K562 (cell line): ENCODE data around the gene CD48. TPM values are rescaled to one million over a fixed set of nuclear protein-coding genes. Genes with fewer than 3 reads are reported as not detected.

Experiments used
- ATF7 ChIP-seq: fragments of 450-650 bp; IDR thresholded peaks from 2 replicates; pipeline ENCODE4 v1.7.1; 2014; ENCODE audit warnings: mild to moderate bottlenecking, moderate library complexity
- ELF1 ChIP-seq: fragments of 200-800 bp; sonication (Bioruptor generic); IDR thresholded peaks from 2 replicates; pipeline ENCODE4 v1.6.1; 2016; ENCODE audit warnings: missing genetic modification characterization, missing compliant biosample characterization
- FOSL1 ChIP-seq: fragments of 200-800 bp; sonication (Bioruptor generic); conservative IDR thresholded peaks from 2 replicates; pipeline ENCODE4 v1.6.1; 2016; ENCODE audit warnings: missing genetic modification characterization, missing compliant biosample characterization
- HEY1 ChIP-seq: fragments of 250-450 bp; sonication (Bioruptor Pico); IDR thresholded peaks from 2 replicates; pipeline ENCODE4 v1.5.0; 2020; ENCODE audit warnings: mild to moderate bottlenecking, moderate library complexity, borderline replicate concordance
- polyA plus RNA-seq, 8 experiments: library from polyadenylated mRNA; depleted of rRNA in 4 of 8; stranded (reverse) in 5 of 8; unstranded in 3 of 8; fragments of >200 nt; fragmentation: Nextera tagmentation in 2 of 8; fragmentation: Illumina TruSeq in 1 of 8; extraction: Ambion mirVana in 2 of 8; extraction: Trizol in 1 of 8; gene quantifications; 2 replicates each; pipeline versions ENCODE4 v1.2.1 to v1.2.3, GENCODE V29; 2011 to 2014; ENCODE audit warnings: inconsistent platforms in 1 of 8, missing spikeins in 1 of 8
- total RNA-seq, 7 experiments: library from RNA; depleted of rRNA in 6 of 7; stranded (reverse); fragments of >200 nt in 6 of 7; fragmentation: Illumina TruSeq in 2 of 7; extraction: Trizol in 2 of 7; gene quantifications; 2 replicates each; pipeline versions ENCODE4 v1.2.1 to v1.2.3, GENCODE V29; 2011 to 2021; ENCODE audit warnings: low replicate concordance in 1 of 7
- TF ChIP-seq, protein P1 (sequence below): sonication (generic); formaldehyde crosslinking; IDR thresholded peaks from 2 replicates; pipeline ENCODE4 v1.8.0; 2022; ENCODE audit warnings: missing genetic modification reagents, mild to moderate bottlenecking, borderline replicate concordance
- TF ChIP-seq, protein P2 (sequence below): fragments of 200-800 bp; sonication (Bioruptor generic); IDR thresholded peaks from 2 replicates; pipeline ENCODE4 v1.6.1; 2017; ENCODE audit warnings: missing genetic modification characterization, missing compliant biosample characterization
- TF ChIP-seq, protein P3 (sequence below), 2 experiments: fragments of 450-650 bp in 1 of 2; sonication (generic) in 1 of 2; formaldehyde crosslinking in 1 of 2; IDR thresholded peaks in 1 of 2; conservative IDR thresholded peaks in 1 of 2; 2 replicates each; pipeline versions ENCODE4 v1.6.1 to v1.8.1; 2016 to 2023; ENCODE audit warnings: mild to moderate bottlenecking in 2 of 2, moderate library complexity in 2 of 2, inconsistent platforms in 1 of 2, missing genetic modification reagents in 1 of 2
- TF ChIP-seq, protein P4 (sequence below): sonication (generic); formaldehyde crosslinking; IDR thresholded peaks from 2 replicates; pipeline ENCODE4 v1.8.0; 2022; ENCODE audit warnings: missing genetic modification reagents, mild to moderate bottlenecking, moderate library complexity, borderline replicate concordance
- TF ChIP-seq, protein P5 (sequence below): fragments of 450-650 bp; IDR thresholded peaks from 2 replicates; pipeline ENCODE4 v1.6.1; 2018; ENCODE audit not compliant: partially characterized antibody

CD48 gene
- total and polyA plus RNA-seq, 9 of the 15 experiments (the other 6 are each of a cell fraction or from before 2014, with no cell fraction given): 0.10 to 0.42 (median 0.29) TPM; not detected in 3

DNA sequence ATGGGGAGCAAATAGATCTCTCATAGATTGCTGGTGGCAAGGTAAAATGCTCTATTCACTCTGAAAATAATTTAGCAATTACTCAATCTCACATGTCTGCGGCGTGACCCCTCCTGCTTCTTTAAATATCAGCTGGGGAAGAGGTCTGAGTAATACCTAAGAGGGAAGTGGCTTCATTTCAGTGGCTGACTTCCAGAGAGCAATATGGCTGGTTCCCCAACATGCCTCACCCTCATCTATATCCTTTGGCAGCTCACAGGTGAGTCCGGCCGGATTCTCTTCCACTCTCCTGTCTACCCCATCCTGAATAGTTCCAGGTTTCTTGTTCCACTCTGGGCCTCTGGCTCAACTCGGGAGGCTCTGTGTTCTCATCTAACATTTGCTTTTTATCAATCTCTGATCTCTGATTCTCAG is 27.5 kb upstream of the CD48 start, which contains the start of gene SLAMF7 (continued):
- TF ChIP-seq, protein P1, sequence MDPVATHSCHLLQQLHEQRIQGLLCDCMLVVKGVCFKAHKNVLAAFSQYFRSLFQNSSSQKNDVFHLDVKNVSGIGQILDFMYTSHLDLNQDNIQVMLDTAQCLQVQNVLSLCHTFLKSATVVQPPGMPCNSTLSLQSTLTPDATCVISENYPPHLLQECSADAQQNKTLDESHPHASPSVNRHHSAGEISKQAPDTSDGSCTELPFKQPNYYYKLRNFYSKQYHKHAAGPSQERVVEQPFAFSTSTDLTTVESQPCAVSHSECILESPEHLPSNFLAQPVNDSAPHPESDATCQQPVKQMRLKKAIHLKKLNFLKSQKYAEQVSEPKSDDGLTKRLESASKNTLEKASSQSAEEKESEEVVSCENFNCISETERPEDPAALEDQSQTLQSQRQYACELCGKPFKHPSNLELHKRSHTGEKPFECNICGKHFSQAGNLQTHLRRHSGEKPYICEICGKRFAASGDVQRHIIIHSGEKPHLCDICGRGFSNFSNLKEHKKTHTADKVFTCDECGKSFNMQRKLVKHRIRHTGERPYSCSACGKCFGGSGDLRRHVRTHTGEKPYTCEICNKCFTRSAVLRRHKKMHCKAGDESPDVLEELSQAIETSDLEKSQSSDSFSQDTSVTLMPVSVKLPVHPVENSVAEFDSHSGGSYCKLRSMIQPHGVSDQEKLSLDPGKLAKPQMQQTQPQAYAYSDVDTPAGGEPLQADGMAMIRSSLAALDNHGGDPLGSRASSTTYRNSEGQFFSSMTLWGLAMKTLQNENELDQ: no peak
- TF ChIP-seq, protein P2, sequence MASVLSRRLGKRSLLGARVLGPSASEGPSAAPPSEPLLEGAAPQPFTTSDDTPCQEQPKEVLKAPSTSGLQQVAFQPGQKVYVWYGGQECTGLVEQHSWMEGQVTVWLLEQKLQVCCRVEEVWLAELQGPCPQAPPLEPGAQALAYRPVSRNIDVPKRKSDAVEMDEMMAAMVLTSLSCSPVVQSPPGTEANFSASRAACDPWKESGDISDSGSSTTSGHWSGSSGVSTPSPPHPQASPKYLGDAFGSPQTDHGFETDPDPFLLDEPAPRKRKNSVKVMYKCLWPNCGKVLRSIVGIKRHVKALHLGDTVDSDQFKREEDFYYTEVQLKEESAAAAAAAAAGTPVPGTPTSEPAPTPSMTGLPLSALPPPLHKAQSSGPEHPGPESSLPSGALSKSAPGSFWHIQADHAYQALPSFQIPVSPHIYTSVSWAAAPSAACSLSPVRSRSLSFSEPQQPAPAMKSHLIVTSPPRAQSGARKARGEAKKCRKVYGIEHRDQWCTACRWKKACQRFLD (CRISPR knock-in tag): peak; percentile 20; the same call in 1 of the 2 replicates
- TF ChIP-seq, protein P3, sequence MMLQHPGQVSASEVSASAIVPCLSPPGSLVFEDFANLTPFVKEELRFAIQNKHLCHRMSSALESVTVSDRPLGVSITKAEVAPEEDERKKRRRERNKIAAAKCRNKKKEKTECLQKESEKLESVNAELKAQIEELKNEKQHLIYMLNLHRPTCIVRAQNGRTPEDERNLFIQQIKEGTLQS (IDR thresholded peaks at IDR 0.05): peak; percentile 17; the same call in 1 of the 2 replicates
- TF ChIP-seq, protein P3 (CRISPR knock-in tag; conservative IDR thresholded peaks at IDR 0.05): no peak
- TF ChIP-seq ATF7: 0 out of 2 replicates have a peak, but pooled peaks have one; percentile 23
- TF ChIP-seq FOSL1: peak; percentile 78
- 0 out of 2 replicates have a peak, but pooled peaks have one; percentile 47 for TF ChIP-seq ELF1 (tag)
- TF ChIP-seq, protein P4, sequence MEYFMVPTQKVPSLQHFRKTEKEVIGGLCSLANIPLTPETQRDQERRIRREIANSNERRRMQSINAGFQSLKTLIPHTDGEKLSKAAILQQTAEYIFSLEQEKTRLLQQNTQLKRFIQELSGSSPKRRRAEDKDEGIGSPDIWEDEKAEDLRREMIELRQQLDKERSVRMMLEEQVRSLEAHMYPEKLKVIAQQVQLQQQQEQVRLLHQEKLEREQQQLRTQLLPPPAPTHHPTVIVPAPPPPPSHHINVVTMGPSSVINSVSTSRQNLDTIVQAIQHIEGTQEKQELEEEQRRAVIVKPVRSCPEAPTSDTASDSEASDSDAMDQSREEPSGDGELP: peak; percentile 34; the same call in 1 of the 2 replicates
- TF ChIP-seq HEY1 (CRISPR knock-in tag): no peak
- TF ChIP-seq, protein P5, sequence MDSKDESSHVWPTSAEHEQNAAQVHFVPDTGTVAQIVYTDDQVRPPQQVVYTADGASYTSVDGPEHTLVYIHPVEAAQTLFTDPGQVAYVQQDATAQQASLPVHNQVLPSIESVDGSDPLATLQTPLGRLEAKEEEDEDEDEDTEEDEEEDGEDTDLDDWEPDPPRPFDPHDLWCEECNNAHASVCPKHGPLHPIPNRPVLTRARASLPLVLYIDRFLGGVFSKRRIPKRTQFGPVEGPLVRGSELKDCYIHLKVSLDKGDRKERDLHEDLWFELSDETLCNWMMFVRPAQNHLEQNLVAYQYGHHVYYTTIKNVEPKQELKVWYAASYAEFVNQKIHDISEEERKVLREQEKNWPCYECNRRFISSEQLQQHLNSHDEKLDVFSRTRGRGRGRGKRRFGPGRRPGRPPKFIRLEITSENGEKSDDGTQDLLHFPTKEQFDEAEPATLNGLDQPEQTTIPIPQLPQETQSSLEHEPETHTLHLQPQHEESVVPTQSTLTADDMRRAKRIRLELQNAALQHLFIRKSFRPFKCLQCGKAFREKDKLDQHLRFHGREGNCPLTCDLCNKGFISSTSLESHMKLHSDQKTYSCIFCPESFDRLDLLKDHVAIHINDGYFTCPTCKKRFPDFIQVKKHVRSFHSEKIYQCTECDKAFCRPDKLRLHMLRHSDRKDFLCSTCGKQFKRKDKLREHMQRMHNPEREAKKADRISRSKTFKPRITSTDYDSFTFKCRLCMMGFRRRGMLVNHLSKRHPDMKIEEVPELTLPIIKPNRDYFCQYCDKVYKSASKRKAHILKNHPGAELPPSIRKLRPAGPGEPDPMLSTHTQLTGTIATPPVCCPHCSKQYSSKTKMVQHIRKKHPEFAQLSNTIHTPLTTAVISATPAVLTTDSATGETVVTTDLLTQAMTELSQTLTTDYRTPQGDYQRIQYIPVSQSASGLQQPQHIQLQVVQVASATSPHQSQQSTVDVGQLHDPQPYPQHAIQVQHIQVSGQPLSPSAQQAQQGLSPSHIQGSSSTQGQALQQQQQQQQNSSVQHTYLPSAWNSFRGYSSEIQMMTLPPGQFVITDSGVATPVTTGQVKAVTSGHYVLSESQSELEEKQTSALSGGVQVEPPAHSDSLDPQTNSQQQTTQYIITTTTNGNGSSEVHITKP: peak; percentile 57
